K562 (cell line): Measurements from ENCODE around the gene NUDT1. TPM values are rescaled to one million over a fixed set of nuclear protein-coding genes. Genes with fewer than 3 reads are reported as not detected.

Experiments used
- MAFG ChIP-seq: fragments of 450-650 bp; conservative IDR thresholded peaks from 2 replicates; pipeline ENCODE4 v1.6.1; 2016; ENCODE audit warnings: missing genetic modification characterization, missing compliant biosample characterization
- MAFK ChIP-seq: IDR thresholded peaks from 2 replicates; pipeline ENCODE4 v1.6.1; 2011; ENCODE audit warnings: low read length, improper control_type of control experiment
- MLLT1 ChIP-seq, 2 experiments: fragments of 450-650 bp; IDR thresholded peaks; 2 replicates each; pipeline ENCODE4 v1.6.1; 2016
- NBN ChIP-seq: fragments of 450-650 bp; IDR thresholded peaks from 2 replicates; pipeline ENCODE4 v1.6.1; 2016; ENCODE audit warnings: low read depth, mild to moderate bottlenecking
- NR1H2 ChIP-seq: sonication (generic); formaldehyde crosslinking; IDR thresholded peaks from 2 replicates; pipeline ENCODE4 v1.4.0; 2020; ENCODE audit warnings: mild to moderate bottlenecking, missing genetic modification reagents
- SRSF1 ChIP-seq: fragments of 200-400 bp; formaldehyde crosslinking; IDR thresholded peaks from 2 replicates; pipeline ENCODE4 v1.6.1; 2017; ENCODE audit warnings: mild to moderate bottlenecking, low read depth, low read length, moderate library complexity
- ZMIZ1 ChIP-seq, 2 experiments: fragments of 150-350 bp in 1 of 2; IDR thresholded peaks; 2 replicates each; pipeline ENCODE4 v1.6.1; 2012 to 2016; ENCODE audit warnings: low read depth in 2 of 2, low read length in 2 of 2, mild to moderate bottlenecking in 1 of 2, moderate library complexity in 1 of 2
- polyA plus RNA-seq, 8 experiments: library from polyadenylated mRNA; depleted of rRNA in 4 of 8; stranded (reverse) in 5 of 8; unstranded in 3 of 8; fragments of >200 nt; fragmentation: Nextera tagmentation in 2 of 8; fragmentation: Illumina TruSeq in 1 of 8; extraction: Ambion mirVana in 2 of 8; extraction: Trizol in 1 of 8; gene quantifications; 2 replicates each; pipeline versions ENCODE4 v1.2.1 to v1.2.3, GENCODE V29; 2011 to 2014; ENCODE audit warnings: inconsistent platforms in 1 of 8, missing spikeins in 1 of 8
- total RNA-seq, 7 experiments: library from RNA; depleted of rRNA in 6 of 7; stranded (reverse); fragments of >200 nt in 6 of 7; fragmentation: Illumina TruSeq in 2 of 7; extraction: Trizol in 2 of 7; gene quantifications; 2 replicates each; pipeline versions ENCODE4 v1.2.1 to v1.2.3, GENCODE V29; 2011 to 2021; ENCODE audit warnings: low replicate concordance in 1 of 7

The NUDT1 gene
- total and polyA plus RNA-seq, 9 of the 15 experiments (the other 6 are each of a cell fraction or from before 2014, with no cell fraction given) = 5.3 to 73.3 (median 29.6) TPM

GRCh38 chr7:2283074-2283473 is 41.0 kb downstream of the NUDT1 start (continued):
- TF ChIP-seq ZMIZ1 (IDR thresholded peaks at IDR 0.05; ENCODE audit: low read depth in 2 of 2, low read length in 2 of 2) (no peak), SRSF1 (no peak), MAFG (tag) (peak; percentile 73), NBN (no peak), NR1H2 (CRISPR knock-in tag) (no peak), MLLT1 (IDR thresholded peaks at IDR 0.05) (peak in 1 of 2 experiments; percentile 77; a peak in 1 of 4 replicates), MAFK (peak; percentile 83)
